Naive thymus-derived CD4-positive, alpha-beta T cell (primary cell): ENCODE measurements around the gene POLR2E. TPM values are rescaled to one million over a fixed set of nuclear protein-coding genes. Genes with fewer than 3 reads are reported as not detected.

Experiments
- ATAC-seq: fragments of 150-1000 bp; cut with Tn5 transposase; 2 replicates; pipeline ENCODE4 v1.10.0; 2021; ENCODE audit warnings: mild to moderate bottlenecking, moderate library complexity
- CTCF ChIA-PET: fragments of 350-600 bp; sonication (Branson Sonifier 250); formaldehyde crosslinking; loops from one replicate; lab custom pipeline; 2021; ENCODE audit warnings: antibody characterized with exemption; lab: Charles Lee
- POLR2A ChIA-PET: fragments of 350-600 bp; sonication (Branson Sonifier 250); formaldehyde crosslinking; loops from one replicate; lab custom pipeline; 2021; ENCODE audit warnings: antibody characterized with exemption, inconsistent platforms; lab: Charles Lee
- DNase-seq, 9 donors: peaks; one replicate each; pipeline versions ENCODE4 v3.0.0 to v3.0.0-alpha.2; 2020 to 2022; ENCODE audit warnings: mixed read lengths in 1 of 9
- H3K27ac ChIP-seq: one replicate; pipeline ENCODE4 v1.7.0; 2013; ENCODE audit warnings: mild to moderate bottlenecking, low read depth, low read length, moderate library complexity
- H3K27me3 ChIP-seq, 2 donors: one replicate each; pipeline ENCODE4 v1.7.0; 2013; ENCODE audit warnings: low read length in 2 of 2, mild to moderate bottlenecking in 2 of 2, moderate library complexity in 2 of 2; ENCODE audit not compliant: control insufficient read depth in 2 of 2, insufficient read depth in 2 of 2
- H3K36me3 ChIP-seq, 3 experiments: 1 replicate in 2 of 3; 2 replicates in 1 of 3; pipeline ENCODE4 v1.7.0; 2013; ENCODE audit warnings: low read length in 3 of 3, mild to moderate bottlenecking in 3 of 3, moderate library complexity in 1 of 3; ENCODE audit not compliant: insufficient read depth in 3 of 3, control insufficient read depth in 2 of 3
- H3K4me1 ChIP-seq, 2 donors: one replicate each; pipeline ENCODE4 v1.7.0; 2013; ENCODE audit warnings: low read length in 2 of 2, mild to moderate bottlenecking in 2 of 2, moderate library complexity in 1 of 2; ENCODE audit not compliant: control insufficient read depth in 2 of 2, insufficient read depth in 2 of 2
- H3K4me3 ChIP-seq: 2 replicates; pipeline ENCODE4 v1.7.0; 2013; ENCODE audit warnings: mild to moderate bottlenecking, low read length
- H3K9me3 ChIP-seq, 3 experiments: 1 replicate in 2 of 3; 2 replicates in 1 of 3; pipeline ENCODE4 v1.7.0; 2013; ENCODE audit warnings: low read length in 3 of 3; ENCODE audit not compliant: control insufficient read depth in 2 of 3
- H3K27ac Mint-ChIP-seq, 9 donors: one replicate each; pipeline ENCODE4 v1.8.0; 2020 to 2022; ENCODE audit warnings: mixed read lengths in 9 of 9, mild to moderate bottlenecking in 8 of 9, moderate library complexity in 5 of 9, inconsistent platforms in 2 of 9
- H3K27me3 Mint-ChIP-seq, 5 donors: one replicate each; pipeline ENCODE4 v1.8.0; 2021 to 2022; ENCODE audit warnings: mixed read lengths in 5 of 5, mild to moderate bottlenecking in 1 of 5
- H3K36me3 Mint-ChIP-seq, 5 donors: one replicate each; pipeline ENCODE4 v1.8.0; 2020 to 2022; ENCODE audit warnings: mixed read lengths in 5 of 5, mild to moderate bottlenecking in 3 of 5, inconsistent platforms in 1 of 5
- H3K4me1 Mint-ChIP-seq, 7 donors: one replicate each; pipeline ENCODE4 v1.8.0; 2020 to 2022; ENCODE audit warnings: mixed read lengths in 7 of 7, mild to moderate bottlenecking in 3 of 7, inconsistent platforms in 1 of 7
- H3K4me3 Mint-ChIP-seq, 10 donors: one replicate each; pipeline ENCODE4 v1.8.0; 2020 to 2022; ENCODE audit warnings: mild to moderate bottlenecking in 10 of 10, mixed read lengths in 10 of 10, moderate library complexity in 6 of 10, inconsistent platforms in 2 of 10
- H3K9me3 Mint-ChIP-seq, 11 donors: one replicate each; pipeline ENCODE4 v1.8.0; 2020 to 2022; ENCODE audit warnings: mixed read lengths in 11 of 11, mild to moderate bottlenecking in 4 of 11, inconsistent platforms in 1 of 11, moderate library complexity in 1 of 11
- intact Hi-C, 2 donors: fragments of 100-400 bp; cut with micrococcal nuclease; formaldehyde crosslinking; loops; one replicate each; pipeline ENCODE4 v1.15.1; 2023
- polyA plus RNA-seq, 2 donors: library from polyadenylated mRNA; unstranded; fragments of 300-500 nt; fragmentation: Illumina TruSeq; gene quantifications; one replicate each; pipeline ENCODE4 v1.2.3, GENCODE V29; 2021
- total RNA-seq, 6 experiments: library from RNA in 5 of 6; stranded (reverse) in 5 of 6; gene quantifications; 1 replicate in 5 of 6; 2 replicates in 1 of 6; pipeline ENCODE4 v1.2.3 and lab custom pipeline; 2021 to 2026

The POLR2E gene
- total and polyA plus RNA-seq, 7 experiments from 2014 or later, result 75.3 to 179 (median 82.8) TPM

- POLR2A ChIA-PET, result no interaction called here
- ATAC-seq (no peak), DNase-seq (no peak)
- H3K9me3 ChIP-seq, result no peaks in the 10 kb centered on the region
- no peak overlapping the region for H3K4me3 Mint-ChIP-seq
- peaks cover 10 to 42% (median 22%) of the 10 kb centered on the region in 5 donors for H3K36me3 Mint-ChIP-seq
- H3K27ac Mint-ChIP-seq, result peak overlapping the region in 2 of 9 donors; percentile 18 to 68
- H3K27me3 Mint-ChIP-seq, result no peaks in the 10 kb centered on the region
- peaks cover 0 to 8% of the 10 kb centered on the region in 2 donors for H3K4me1 ChIP-seq
- intact Hi-C loops, result no loop called here
- peaks cover 4 to 23% (median 8%) of the 10 kb centered on the region in 7 donors for H3K4me1 Mint-ChIP-seq
- H3K27me3 ChIP-seq, result no peaks in the 10 kb centered on the region
- peaks cover 0 to 13% (median 0%) of the 10 kb centered on the region in 3 experiments for H3K36me3 ChIP-seq
- no peak overlapping the region for H3K4me3 ChIP-seq
- no peak overlapping the region for H3K27ac ChIP-seq
- peaks cover 0 to 6% (median 4%) of the 10 kb centered on the region in 11 donors for H3K9me3 Mint-ChIP-seq
- CTCF ChIA-PET, result no interaction called here
Observed at GRCh38 chr19:1139126-1139525, 44.0 kb upstream of the POLR2E start.

DNA sequence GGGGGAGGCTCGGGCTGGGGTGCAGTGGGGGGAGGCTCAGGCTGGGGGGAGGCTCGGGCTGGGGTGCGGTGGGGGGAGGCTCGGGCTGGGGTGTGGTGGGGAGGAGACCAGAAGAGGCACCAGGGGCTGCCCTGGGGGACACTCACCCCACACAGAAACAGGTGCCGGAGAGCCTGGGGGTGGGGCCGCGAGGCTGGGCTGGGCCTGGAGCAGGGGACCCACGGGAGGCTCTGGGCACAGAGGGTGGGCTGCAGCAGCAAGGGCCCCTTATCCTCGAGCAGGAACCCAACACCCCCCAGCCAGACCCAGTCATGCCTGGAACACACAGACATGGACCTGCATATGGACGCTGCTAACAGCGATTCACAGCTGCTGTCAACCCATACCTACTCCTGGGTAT, 42.9 kb upstream of the POLR2E start:
- POLR2A ChIA-PET, result no interaction called here
- Mint-ChIP-seq H3K4me3 (no peak overlapping the region), H3K4me1 (peaks cover 5 to 30% (median 11%) of the 10 kb centered on the region in 7 donors), H3K36me3 (peaks cover 5 to 33% (median 16%) of the 10 kb centered on the region in 5 donors), H3K27ac (peak overlapping the region in 2 of 9 donors; percentile 48 to 68), H3K9me3 (peaks cover 0 to 6% (median 4%) of the 10 kb centered on the region in 11 donors), H3K27me3 (no peaks in the 10 kb centered on the region)
- Histone ChIP-seq H3K27me3 (no peaks in the 10 kb centered on the region), H3K4me3 (no peak overlapping the region), H3K4me1 (peaks cover 8 to 15% of the 10 kb centered on the region in 2 donors), H3K36me3 (peaks cover 0 to 5% (median 0%) of the 10 kb centered on the region in 3 experiments), H3K9me3 (no peaks in the 10 kb centered on the region), H3K27ac (no peak overlapping the region)
- DNase-seq (no peak), ATAC-seq (no peak)
- intact Hi-C loops, result no loop called here
- CTCF ChIA-PET, result no interaction called here

DNA sequence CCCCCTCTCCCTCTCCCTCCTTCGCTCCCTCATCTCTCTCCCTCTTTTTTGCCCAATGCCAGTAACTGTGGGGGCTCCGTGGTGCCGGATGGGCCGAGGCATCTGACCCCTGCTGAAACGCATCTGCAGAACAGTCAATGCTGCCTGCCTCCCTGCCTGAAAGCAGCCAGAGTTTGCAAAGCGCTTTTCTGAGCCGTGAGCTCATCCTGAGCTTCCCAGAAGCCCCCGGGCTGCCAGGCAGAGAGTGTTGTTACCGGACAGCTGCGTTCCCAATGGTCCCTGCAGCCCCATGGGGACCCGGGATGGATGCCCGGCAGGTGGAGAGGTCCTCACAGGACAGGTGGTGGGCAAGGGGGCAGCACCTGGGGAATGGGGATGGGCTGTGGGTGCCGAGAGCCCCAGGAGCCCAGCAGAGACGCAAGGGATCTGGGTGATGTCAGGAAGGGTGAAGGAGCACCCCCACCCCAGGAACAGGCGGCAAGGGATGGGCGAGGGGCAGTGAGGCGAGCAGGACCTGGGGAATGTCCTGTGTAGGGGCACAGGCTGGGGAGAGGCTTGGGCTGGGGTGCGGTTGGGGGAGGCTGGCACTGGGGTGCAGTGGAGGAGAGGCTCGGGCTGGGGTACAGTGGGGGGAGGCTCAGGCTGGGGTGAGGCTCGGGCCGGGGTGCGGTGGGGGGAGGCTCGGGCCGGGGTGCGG, 41.6 kb upstream of the POLR2E start:
- no peak for DNase-seq
- peaks cover 0 to 4% (median 0%) of the 10 kb centered on the region in 11 donors for H3K9me3 Mint-ChIP-seq
- CTCF ChIA-PET, result no interaction called here

DNA sequence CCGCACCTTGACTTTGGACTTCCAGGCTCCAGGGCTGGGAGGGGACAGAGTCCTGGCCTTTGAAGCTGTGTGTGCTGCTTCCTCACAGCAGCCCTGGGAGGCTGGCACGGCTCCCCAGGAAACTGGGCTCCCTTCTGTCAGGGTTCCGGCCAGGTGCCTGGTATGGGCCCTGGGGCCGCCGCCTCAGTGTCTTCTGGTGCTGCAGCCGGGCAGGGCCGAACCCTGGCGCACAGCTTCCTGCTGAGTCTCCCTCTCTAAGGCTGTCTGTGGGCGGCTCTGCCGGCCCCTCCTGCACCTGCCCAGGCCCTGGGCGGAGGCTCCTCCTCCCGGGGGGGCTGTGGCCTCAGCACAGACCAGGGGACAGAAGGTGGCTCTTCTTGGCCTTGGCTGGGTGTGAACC, 41.0 kb upstream of the POLR2E start:
- Histone ChIP-seq H3K4me3 (no peak overlapping the region), H3K27ac (peak overlapping the region; percentile 11), H3K9me3 (no peaks in the 10 kb centered on the region), H3K27me3 (no peaks in the 10 kb centered on the region), H3K4me1 (peaks cover 10 to 24% of the 10 kb centered on the region in 2 donors), H3K36me3 (peaks cover 0 to 7% (median 0%) of the 10 kb centered on the region in 3 experiments)
- Mint-ChIP-seq H3K27ac (peak overlapping the region in 5 of 9 donors; percentile 74 to 91 (median 81)), H3K9me3 (peaks cover 0 to 4% (median 0%) of the 10 kb centered on the region in 11 donors), H3K4me1 (peaks cover 5 to 27% (median 14%) of the 10 kb centered on the region in 7 donors), H3K4me3 (peak overlapping the region in 1 of 10 donors; percentile 74), H3K27me3 (no peaks in the 10 kb centered on the region), H3K36me3 (peaks cover 5 to 22% (median 6%) of the 10 kb centered on the region in 5 donors)
- intact Hi-C loops, result no loop called here
- CTCF ChIA-PET, result no interaction called here
- POLR2A ChIA-PET, result interaction anchor here (1.0 kb wide), 1 partner anchor 17 kb away, joined by 4 read pairs; no protein-coding TSS in a partner anchor
- no peak for DNase-seq
- ATAC-seq, result no peak

More for the DNA sequence above, 41.6 kb upstream of the POLR2E start:
- H3K36me3 ChIP-seq, result peaks cover 0 to 3% (median 0%) of the 10 kb centered on the region in 3 experiments
- H3K4me3 ChIP-seq, result no peak overlapping the region
- H3K27me3 Mint-ChIP-seq, result no peaks in the 10 kb centered on the region
- intact Hi-C loops, result no loop called here
- POLR2A ChIA-PET, result interaction anchor here (1.0 kb wide), 1 partner anchor 16 kb away, joined by 4 read pairs; no protein-coding TSS in a partner anchor
- H3K27ac Mint-ChIP-seq, result peak overlapping the region in 6 of 9 donors; percentile 74 to 91 (median 82)
- no peaks in the 10 kb centered on the region for H3K9me3 ChIP-seq
- peak overlapping the region in 1 of 10 donors; percentile 74 for H3K4me3 Mint-ChIP-seq
- no peak for ATAC-seq
- peaks cover 9 to 24% of the 10 kb centered on the region in 2 donors for H3K4me1 ChIP-seq
- no peaks in the 10 kb centered on the region for H3K27me3 ChIP-seq
- peaks cover 5 to 27% (median 13%) of the 10 kb centered on the region in 7 donors for H3K4me1 Mint-ChIP-seq
- peak overlapping the region; percentile 11 for H3K27ac ChIP-seq
- H3K36me3 Mint-ChIP-seq, result peaks cover 5 to 25% (median 7%) of the 10 kb centered on the region in 5 donors

- POLR2A ChIA-PET, result no interaction called here
- Histone ChIP-seq H3K4me3 (no peak overlapping the region), H3K36me3 (peaks cover 0 to 7% (median 0%) of the 10 kb centered on the region in 3 experiments), H3K4me1 (peaks cover 16 to 25% of the 10 kb centered on the region in 2 donors), H3K27me3 (no peaks in the 10 kb centered on the region), H3K27ac (no peak overlapping the region), H3K9me3 (no peaks in the 10 kb centered on the region)
- H3K36me3 Mint-ChIP-seq, result peaks cover 5 to 15% (median 6%) of the 10 kb centered on the region in 5 donors
- peaks cover 7 to 30% (median 18%) of the 10 kb centered on the region in 7 donors for H3K4me1 Mint-ChIP-seq
- peaks cover 0 to 4% (median 0%) of the 10 kb centered on the region in 11 donors for H3K9me3 Mint-ChIP-seq
- H3K27me3 Mint-ChIP-seq, result no peaks in the 10 kb centered on the region
- no peak for DNase-seq
- peak overlapping the region in 1 of 10 donors; percentile 31 for H3K4me3 Mint-ChIP-seq
- CTCF ChIA-PET, result no interaction called here
- intact Hi-C loops, result no loop called here
- no peak for ATAC-seq
- H3K27ac Mint-ChIP-seq, result peak overlapping the region; percentile 33 to 95 (median 77)
Observed at GRCh38 chr19:1135454-1135853, 40.3 kb upstream of the POLR2E start.

- ATAC-seq (no peak), DNase-seq (no peak)
- Mint-ChIP-seq H3K27ac (peak overlapping the region in 8 of 9 donors; percentile 48 to 95 (median 90)), H3K4me3 (peak overlapping the region in 2 of 10 donors; percentile 12 to 16), H3K36me3 (peaks cover 0 to 9% (median 6%) of the 10 kb centered on the region in 5 donors), H3K9me3 (peaks cover 0 to 1% (median 0%) of the 10 kb centered on the region in 11 donors), H3K4me1 (peaks cover 13 to 39% (median 27%) of the 10 kb centered on the region in 7 donors), H3K27me3 (no peaks in the 10 kb centered on the region)
- H3K9me3 ChIP-seq, result no peaks in the 10 kb centered on the region
- no peaks in the 10 kb centered on the region for H3K27me3 ChIP-seq
- no peak overlapping the region for H3K4me3 ChIP-seq
- intact Hi-C loops, result loop anchor here (5.0 kb wide), 1 partner anchor 58 kb away; no protein-coding TSS in a partner anchor
- CTCF ChIA-PET, result interaction anchor here (0.6 to 0.8 kb wide), 2 partner anchors 21 to 32 kb away, joined by 3 to 5 read pairs; no protein-coding TSS in a partner anchor
- peak overlapping the region; percentile 98 for H3K27ac ChIP-seq
- H3K36me3 ChIP-seq, result peaks cover 0 to 7% (median 0%) of the 10 kb centered on the region in 3 experiments
- H3K4me1 ChIP-seq, result peaks cover 23 to 35% of the 10 kb centered on the region in 2 donors
- POLR2A ChIA-PET, result interaction anchor here (0.6 to 1.0 kb wide), 2 partner anchors 108 to 248 kb away, joined by 3 to 4 read pairs; partner anchors contain the start of gene CNN2
Observed at GRCh38 chr19:1134431-1134830, 39.3 kb upstream of the POLR2E start.
